Astrocyte (in vitro differentiated cells and primary cell): ENCODE data around the gene SLBP. TPM values are rescaled to one million over a fixed set of nuclear protein-coding genes. Genes with fewer than 3 reads are reported as not detected.
A peak's percentile ranks its signal among the peaks of the same experiment; 100 is the strongest.

Source experiments
- DNase-seq: peaks from one replicate; pipeline ENCODE4 v3.0.0-alpha.2; 2010; ENCODE audit warnings: low read depth
- FAIRE-seq: peaks from 2 replicates; lab custom pipeline; 2011; peaks lifted over from hg19 to GRCh38; lab: Jason Lieb, UNC
- H2AFZ ChIP-seq: 2 replicates; pipeline ENCODE4 v1.6.0; 2012; ENCODE audit warnings: low read depth, low read length, inconsistent platforms
- H3K27ac ChIP-seq: 2 replicates; pipeline ENCODE4 v1.5.1; 2011; ENCODE audit warnings: low read depth, low read length, inconsistent platforms
- H3K27me3 ChIP-seq: 2 replicates; pipeline ENCODE4 v1.6.0; 2011; ENCODE audit warnings: low read length, inconsistent platforms; ENCODE audit not compliant: insufficient read depth
- H3K36me3 ChIP-seq: 2 replicates; pipeline ENCODE4 v1.5.1; 2011; ENCODE audit warnings: low read length, inconsistent platforms; ENCODE audit not compliant: insufficient read depth
- H3K4me1 ChIP-seq: 2 replicates; pipeline ENCODE4 v1.5.1; 2011; ENCODE audit warnings: low read length, inconsistent platforms; ENCODE audit not compliant: insufficient read depth
- H3K4me2 ChIP-seq: 2 replicates; pipeline ENCODE4 v1.6.0; 2012; ENCODE audit warnings: low read length, inconsistent platforms
- H3K4me3 ChIP-seq: 2 replicates; pipeline ENCODE4 v1.5.1; 2011; ENCODE audit warnings: low read depth, mild to moderate bottlenecking, low read length, inconsistent platforms; ENCODE audit not compliant: insufficient read depth
- H3K79me2 ChIP-seq: 2 replicates; pipeline ENCODE4 v1.6.0; 2012; ENCODE audit warnings: mild to moderate bottlenecking, low read length, inconsistent platforms; ENCODE audit not compliant: insufficient read depth
- H3K9ac ChIP-seq: 2 replicates; pipeline ENCODE4 v1.6.0; 2012; ENCODE audit warnings: mild to moderate bottlenecking, low read length, inconsistent platforms
- H3K9me3 ChIP-seq: 2 replicates; pipeline ENCODE4 v1.5.1; 2012; ENCODE audit warnings: low read depth, mild to moderate bottlenecking, low read length, inconsistent platforms; ENCODE audit not compliant: insufficient read depth
- H4K20me1 ChIP-seq: 2 replicates; pipeline ENCODE4 v1.6.0; 2012; ENCODE audit warnings: low read length, inconsistent platforms; ENCODE audit not compliant: insufficient read depth
- H3K27ac Mint-ChIP-seq: one replicate; pipeline ENCODE4 v1.8.0; 2021; ENCODE audit warnings: mild to moderate bottlenecking, mixed read lengths; ENCODE audit not compliant: unreplicated experiment
- H3K27me3 Mint-ChIP-seq: one replicate; pipeline ENCODE4 v1.8.0; 2021; ENCODE audit warnings: low read depth, mixed read lengths; ENCODE audit not compliant: unreplicated experiment
- H3K36me3 Mint-ChIP-seq: one replicate; pipeline ENCODE4 v1.8.0; 2021; ENCODE audit warnings: low read depth, mixed read lengths; ENCODE audit not compliant: unreplicated experiment
- H3K4me1 Mint-ChIP-seq: one replicate; pipeline ENCODE4 v1.8.0; 2021; ENCODE audit warnings: low read depth, mixed read lengths; ENCODE audit not compliant: unreplicated experiment
- H3K4me3 Mint-ChIP-seq: one replicate; pipeline ENCODE4 v1.8.0; 2021; ENCODE audit warnings: mild to moderate bottlenecking, moderate library complexity, mixed read lengths; ENCODE audit not compliant: unreplicated experiment
- H3K9me3 Mint-ChIP-seq: one replicate; pipeline ENCODE4 v1.8.0; 2021; ENCODE audit warnings: mild to moderate bottlenecking, mixed read lengths; ENCODE audit not compliant: unreplicated experiment
- CTCF ChIP-seq: IDR thresholded peaks from 2 replicates; pipeline ENCODE4 v1.5.1; 2011; ENCODE audit warnings: low read depth, mild to moderate bottlenecking, inconsistent platforms, low read length, moderate library complexity; ENCODE audit not compliant: insufficient read depth
- EZH2 ChIP-seq: IDR thresholded peaks from 2 replicates; pipeline ENCODE4 v1.6.1; 2012; ENCODE audit warnings: mild to moderate bottlenecking, low read length, inconsistent platforms; ENCODE audit not compliant: insufficient read depth
- total RNA-seq: library from RNA; stranded (reverse); gene quantifications from 2 replicates; pipeline ENCODE4 v1.2.1, GENCODE V29; 2021

The SLBP gene
- total RNA-seq, 1 donor from 2014 or later, result 44.5 TPM

- H3K27me3 Mint-ChIP-seq, result no peaks in the 10 kb centered on the region
- H3K27ac Mint-ChIP-seq, result peak within 1 kb of the TSS; percentile 84
- DNase-seq (peak; percentile 44), FAIRE-seq (no peak)
- H4K20me1 ChIP-seq, result no peaks in the 10 kb centered on the region
- peak within 1 kb of the TSS; percentile 66 for H3K4me3 ChIP-seq
- TF ChIP-seq CTCF (no peak), EZH2 (no peak)
- no peaks in the 10 kb centered on the region for H3K36me3 ChIP-seq
- H3K36me3 Mint-ChIP-seq, result no peaks in the 10 kb centered on the region
- H3K4me2 ChIP-seq, result peak within 1 kb of the TSS; percentile 90
- H3K4me3 Mint-ChIP-seq, result peak within 1 kb of the TSS; percentile 91
- no peaks in the 10 kb centered on the region for H3K79me2 ChIP-seq
- peak within 1 kb of the TSS; percentile 80 for H2AFZ ChIP-seq
- no peaks in the 10 kb centered on the region for H3K9me3 ChIP-seq
- peaks cover 12% of the 10 kb centered on the region for H3K4me1 ChIP-seq
- H3K9me3 Mint-ChIP-seq, result no peaks in the 10 kb centered on the region
- no peaks in the 10 kb centered on the region for H3K4me1 Mint-ChIP-seq
- H3K27me3 ChIP-seq, result no peaks in the 10 kb centered on the region
- H3K9ac ChIP-seq, result peak within 1 kb of the TSS; percentile 83
- H3K27ac ChIP-seq, result peak within 1 kb of the TSS; percentile 64
Observed at GRCh38 chr4:1683736-1684505, 28.2 kb downstream of the SLBP start, which contains the start of gene FAM53A. Gene FAM53A, minus strand, starts transcription at chr4:1684313. Its CDS starts 15,572 bp downstream, at chr4:1668741.

GRCh38 chr4:1683261-1683735 is 28.8 kb downstream of the SLBP start:
- Mint-ChIP-seq H3K27me3 (no peaks in the 10 kb centered on the region), H3K4me1 (no peaks in the 10 kb centered on the region), H3K36me3 (no peaks in the 10 kb centered on the region), H3K9me3 (no peaks in the 10 kb centered on the region), H3K27ac (peak overlapping the region; percentile 84), H3K4me3 (peak overlapping the region; percentile 91)
- Histone ChIP-seq H3K9me3 (no peaks in the 10 kb centered on the region), H3K4me2 (peak overlapping the region; percentile 90), H4K20me1 (no peaks in the 10 kb centered on the region), H3K36me3 (no peaks in the 10 kb centered on the region), H3K79me2 (no peaks in the 10 kb centered on the region), H3K9ac (peak overlapping the region; percentile 83), H3K27me3 (no peaks in the 10 kb centered on the region), H3K27ac (peak overlapping the region; percentile 64), H3K4me3 (peak overlapping the region; percentile 66), H3K4me1 (peaks cover 12% of the 10 kb centered on the region), H2AFZ (peak overlapping the region; percentile 75)
- no peak for TF ChIP-seq EZH2
- TF ChIP-seq CTCF, result no peak
- peak; percentile 92 for FAIRE-seq
- peak; percentile 85 for DNase-seq

GRCh38 chr4:1682860-1683259 is 29.3 kb downstream of the SLBP start:
- no peaks in the 10 kb centered on the region for H3K4me1 Mint-ChIP-seq
- peak overlapping the region; percentile 75 for H2AFZ ChIP-seq
- no peak for DNase-seq
- H3K9me3 ChIP-seq, result no peaks in the 10 kb centered on the region
- H3K9ac ChIP-seq, result peak overlapping the region; percentile 83
- no peaks in the 10 kb centered on the region for H3K36me3 Mint-ChIP-seq
- TF ChIP-seq CTCF (no peak), EZH2 (no peak)
- H3K27me3 ChIP-seq, result no peaks in the 10 kb centered on the region
- H3K27me3 Mint-ChIP-seq, result no peaks in the 10 kb centered on the region
- H3K27ac ChIP-seq, result peak overlapping the region; percentile 64
- H3K4me3 Mint-ChIP-seq, result peak overlapping the region; percentile 91
- no peak overlapping the region for H3K27ac Mint-ChIP-seq
- H4K20me1 ChIP-seq, result no peaks in the 10 kb centered on the region
- peak overlapping the region; percentile 90 for H3K4me2 ChIP-seq
- H3K9me3 Mint-ChIP-seq, result no peaks in the 10 kb centered on the region
- FAIRE-seq, result no peak
- H3K79me2 ChIP-seq, result no peaks in the 10 kb centered on the region
- peaks cover 12% of the 10 kb centered on the region for H3K4me1 ChIP-seq
- no peaks in the 10 kb centered on the region for H3K36me3 ChIP-seq
- peak overlapping the region; percentile 66 for H3K4me3 ChIP-seq
